HG02981 (cell line): Measurements from ENCODE around the gene ENO1.
"Not testable (repeated sequence)": the region's sequence is repeated elsewhere in the genome, so short reads cannot be mapped to it uniquely, and the experiment has no call there.

Experiments
- ATAC-seq: cut with Tn5 transposase; IDR thresholded peaks from one replicate; pipeline ENCODE4 v1.9.1; 2021; ENCODE audit warnings: mild to moderate bottlenecking, moderate library complexity; ENCODE audit not compliant: unreplicated experiment

Gene ENO1

GRCh38 chr1:8878448-8878697 is at the start of gene ENO1:
TSS of gene ENO1 (minus strand) at chr1:8878686. CDS start at chr1:8874908, 3,778 bp downstream.
- no peak for ATAC-seq

- no peak for ATAC-seq
Observed at GRCh38 chr1:8926707-8927694, 48.5 kb upstream of the ENO1 start.

GRCh38 chr1:8925960-8926359 is 47.5 kb upstream of the ENO1 start:
- ATAC-seq: no peak

- ATAC-seq: no peak
Observed at GRCh38 chr1:8925406-8925805, 46.9 kb upstream of the ENO1 start.

GRCh38 chr1:8922962-8923361 is 44.5 kb upstream of the ENO1 start:
- no peak for ATAC-seq

GRCh38 chr1:8917536-8917935 is 39.0 kb upstream of the ENO1 start:
- ATAC-seq: not testable (repeated sequence)

GRCh38 chr1:8915446-8915845 is 37.0 kb upstream of the ENO1 start:
- no peak for ATAC-seq

GRCh38 chr1:8914466-8914865 is 36.0 kb upstream of the ENO1 start:
- no peak for ATAC-seq

GRCh38 chr1:8913457-8913856 is 35.0 kb upstream of the ENO1 start:
- no peak for ATAC-seq

- ATAC-seq: no peak
Observed at GRCh38 chr1:8911416-8912309, 33.2 kb upstream of the ENO1 start.

GRCh38 chr1:8910914-8911313 is 32.4 kb upstream of the ENO1 start:
- no peak for ATAC-seq

- no peak for ATAC-seq
Observed at GRCh38 chr1:8910331-8910730, 31.8 kb upstream of the ENO1 start.

GRCh38 chr1:8908388-8909151 is 30.1 kb upstream of the ENO1 start:
- no peak for ATAC-seq

- no peak for ATAC-seq
Observed at GRCh38 chr1:8905582-8906191, 27.2 kb upstream of the ENO1 start.

GRCh38 chr1:8903908-8904650 is 25.6 kb upstream of the ENO1 start:
- no peak for ATAC-seq

GRCh38 chr1:8903410-8903809 is 24.9 kb upstream of the ENO1 start:
- ATAC-seq: no peak

- no peak for ATAC-seq
Observed at GRCh38 chr1:8902765-8903164, 24.3 kb upstream of the ENO1 start.

- ATAC-seq: not testable (repeated sequence)
Observed at GRCh38 chr1:8900684-8901083, 22.2 kb upstream of the ENO1 start.

GRCh38 chr1:8899046-8899445 is 20.6 kb upstream of the ENO1 start:
- ATAC-seq: no peak

GRCh38 chr1:8898418-8898817 is 19.9 kb upstream of the ENO1 start:
- not testable (repeated sequence) for ATAC-seq
